H54 (cell line): ENCODE measurements around the gene AMDHD2.

Experiments used
- DNase-seq: peaks from one replicate; pipeline ENCODE4 v3.0.0; 2011; ENCODE audit warnings: low spot score, mixed read lengths; ENCODE audit not compliant: insufficient read length
- FAIRE-seq: peaks from 3 replicates; lab custom pipeline; 2011; peaks lifted over from hg19 to GRCh38; lab: Jason Lieb, UNC
- POLR2A ChIP-seq: IDR thresholded peaks from 2 replicates; pipeline ENCODE4 v1.6.1; 2011; ENCODE audit warnings: low read depth, mild to moderate bottlenecking, low read length

Gene AMDHD2

GRCh38 chr16:2513405-2514332 is 6.5 kb upstream of the AMDHD2 start, which contains the start of gene ATP6V0C:
TSS of gene ATP6V0C (plus strand) at chr16:2513952. CDS start at chr16:2514104, 152 bp downstream.
- DNase-seq (peak; percentile 90), FAIRE-seq (no peak)
- TF ChIP-seq POLR2A = peak; percentile 88

DNA sequence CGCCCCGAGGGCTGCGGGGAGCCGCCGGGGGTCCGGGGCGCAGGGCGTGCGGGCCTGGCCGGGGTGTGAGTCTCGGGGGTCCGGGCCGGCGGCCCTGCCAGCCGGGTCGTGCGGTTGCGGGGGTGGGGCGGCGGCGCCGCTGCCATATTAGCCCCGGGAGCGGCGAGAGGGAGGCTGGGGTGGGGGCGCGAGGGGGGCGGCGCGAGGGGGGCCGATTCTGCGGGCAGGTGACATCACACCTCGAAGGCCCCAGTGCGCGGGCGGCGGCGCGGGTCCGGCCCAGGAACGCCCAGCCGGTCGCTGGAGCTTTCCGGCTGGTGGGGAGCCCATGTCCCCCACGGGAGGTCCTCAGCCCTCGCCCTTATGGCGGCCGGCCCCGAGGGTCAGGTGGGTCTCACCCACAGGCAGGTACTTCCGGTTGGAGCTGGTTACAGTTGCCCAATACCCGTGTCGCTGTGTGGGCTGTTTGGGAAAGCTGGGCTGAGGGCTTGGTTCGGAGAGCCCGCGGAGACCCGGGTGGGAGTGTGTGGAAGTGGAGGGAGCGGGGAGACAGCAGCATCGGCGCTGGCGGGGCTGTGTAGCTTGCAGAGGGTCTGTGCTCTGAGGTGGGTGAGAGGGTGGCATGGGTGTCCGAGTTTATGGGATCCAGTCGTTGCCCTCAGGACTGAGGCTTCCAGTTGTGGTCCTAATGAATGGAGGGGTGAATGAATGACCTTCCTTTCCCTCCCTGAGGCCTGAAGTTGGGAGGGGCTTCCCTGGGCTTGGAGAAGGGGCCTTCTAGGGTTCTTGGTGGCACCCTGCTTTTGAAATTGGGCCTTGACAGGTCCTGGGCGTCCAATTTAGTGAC is 5.6 kb upstream of the AMDHD2 start:
- TF ChIP-seq POLR2A = no peak
- DNase-seq = no peak
- FAIRE-seq = no peak

GRCh38 chr16:2515180-2515851 is 4.9 kb upstream of the AMDHD2 start:
- DNase-seq (no peak), FAIRE-seq (no peak)
- TF ChIP-seq POLR2A = no peak

DNA sequence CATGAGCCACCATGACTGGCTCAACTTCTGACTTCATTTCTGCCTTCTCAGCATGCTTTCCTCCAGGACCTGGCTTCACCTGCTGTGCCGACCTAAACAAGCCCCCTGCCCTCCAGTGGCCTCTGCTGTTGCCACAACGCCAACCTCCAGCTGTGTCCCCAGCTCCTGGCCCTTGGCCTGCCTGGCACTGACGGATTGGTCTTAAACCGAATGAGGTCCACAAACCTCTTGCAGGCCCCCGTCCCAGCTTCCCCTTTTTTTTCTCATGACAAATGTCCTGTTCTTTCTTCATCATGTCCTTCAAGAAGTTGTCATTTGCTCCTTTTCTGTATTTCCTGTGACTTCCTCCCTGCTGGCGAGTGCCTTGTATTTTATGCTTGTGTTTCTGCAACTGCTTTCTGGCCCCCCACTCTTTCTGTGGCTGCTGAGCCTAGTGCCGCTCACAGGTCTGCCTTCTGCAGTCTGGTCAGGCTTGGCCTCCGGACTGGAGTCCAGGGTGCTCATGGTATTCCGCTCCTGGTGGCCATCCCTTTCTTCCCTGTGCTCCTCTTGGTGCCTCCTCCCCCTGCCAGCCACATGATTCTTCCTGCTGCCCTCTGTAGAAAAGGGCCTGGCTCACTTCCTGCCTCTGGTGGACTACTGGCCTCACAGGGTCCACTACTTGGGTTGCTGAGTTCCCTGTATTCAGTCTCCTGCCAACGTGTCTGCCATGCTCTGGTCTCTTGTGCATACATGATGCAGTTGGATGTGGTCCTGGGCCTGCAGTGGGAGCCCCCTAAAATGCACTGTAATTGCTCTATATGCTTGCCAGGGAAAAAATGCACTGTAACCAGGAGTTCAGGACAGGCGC is 3.6 kb upstream of the AMDHD2 start:
- no peak for TF ChIP-seq POLR2A
- DNase-seq (no peak), FAIRE-seq (no peak)

DNA sequence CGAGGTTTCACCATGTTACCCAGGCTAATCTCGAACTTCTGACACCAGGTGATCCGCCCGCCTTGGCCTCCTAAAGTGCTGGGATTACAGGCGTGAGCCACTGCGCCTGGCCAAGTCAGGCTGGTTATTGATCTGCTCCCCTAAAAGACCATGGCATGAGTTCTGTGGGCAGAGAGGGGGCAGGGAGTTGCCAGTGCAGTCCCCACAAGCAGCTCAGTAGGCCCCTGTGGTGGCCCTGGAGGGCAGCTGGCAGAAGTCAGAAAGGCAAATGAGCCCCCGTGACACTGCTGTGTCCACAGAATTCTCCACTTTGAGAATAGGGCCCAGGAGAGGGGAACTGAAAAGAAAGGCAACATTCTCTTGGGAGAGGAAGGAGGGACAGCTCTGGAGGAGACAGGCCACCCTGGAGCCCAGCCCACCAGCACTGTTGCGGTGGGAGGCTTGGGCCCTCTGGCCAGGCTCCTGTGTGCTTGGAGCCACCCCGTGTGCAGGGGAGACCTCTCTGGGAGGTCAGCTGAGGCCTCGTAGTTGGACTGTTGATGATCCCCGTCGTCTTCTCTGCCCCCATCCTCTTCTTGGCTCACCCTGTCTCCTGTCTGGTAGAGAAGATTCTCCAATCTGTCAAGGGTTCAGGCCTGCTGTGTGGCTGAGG is 2.1 kb upstream of the AMDHD2 start:
- no peak for TF ChIP-seq POLR2A
- DNase-seq (no peak), FAIRE-seq (no peak)

DNA sequence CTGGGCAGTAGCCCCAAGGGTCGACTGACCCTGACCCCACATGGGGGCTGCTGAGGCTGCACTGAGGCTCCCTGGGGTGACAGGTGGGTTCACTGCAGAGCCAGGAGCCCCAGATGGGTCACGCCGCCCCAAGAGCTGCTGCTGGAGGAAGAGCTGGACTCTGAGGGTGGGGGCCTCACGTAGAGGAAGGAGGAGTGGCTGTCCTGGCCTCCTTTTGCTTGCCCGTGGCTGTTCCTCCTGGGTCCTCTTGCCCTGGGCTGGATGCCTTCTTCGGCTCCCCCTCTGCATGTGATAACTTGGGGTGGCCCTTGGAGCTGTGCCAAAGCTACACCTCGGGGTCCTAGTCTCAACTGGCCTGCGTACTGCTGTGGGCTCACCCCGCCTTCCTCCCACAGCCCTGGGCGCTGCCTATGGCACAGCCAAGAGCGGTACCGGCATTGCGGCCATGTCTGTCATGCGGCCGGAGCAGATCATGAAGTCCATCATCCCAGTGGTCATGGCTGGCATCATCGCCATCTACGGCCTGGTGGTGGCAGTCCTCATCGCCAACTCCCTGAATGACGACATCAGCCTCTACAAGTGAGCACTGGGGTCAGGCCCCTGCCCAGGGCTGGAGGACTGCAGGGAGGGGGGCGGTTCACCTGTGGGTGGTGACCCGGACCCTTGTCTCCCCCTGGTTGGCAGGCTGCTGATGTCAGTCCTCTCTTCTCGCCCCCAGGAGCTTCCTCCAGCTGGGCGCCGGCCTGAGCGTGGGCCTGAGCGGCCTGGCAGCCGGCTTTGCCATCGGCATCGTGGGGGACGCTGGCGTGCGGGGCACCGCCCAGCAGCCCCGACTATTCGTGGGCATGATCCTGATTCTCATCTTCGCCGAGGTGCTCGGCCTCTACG is 1.1 kb upstream of the AMDHD2 start:
- FAIRE-seq = no peak
- TF ChIP-seq POLR2A = no peak

DNA sequence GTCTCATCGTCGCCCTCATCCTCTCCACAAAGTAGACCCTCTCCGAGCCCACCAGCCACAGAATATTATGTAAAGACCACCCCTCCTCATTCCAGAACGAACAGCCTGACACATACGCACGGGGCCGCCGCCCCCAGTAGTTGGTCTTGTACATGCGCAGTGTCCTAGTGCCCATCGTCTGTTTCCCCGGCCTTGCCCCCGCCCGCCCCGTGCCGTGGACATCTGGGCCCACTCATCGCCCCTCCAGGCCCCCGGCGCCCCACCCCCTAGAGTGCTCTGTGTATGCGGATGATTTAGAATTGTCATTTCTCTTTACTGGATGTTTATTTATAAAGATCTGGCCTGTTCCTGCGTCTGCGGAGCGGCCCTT is 475 bp upstream of the AMDHD2 start:
- no peak for TF ChIP-seq POLR2A
- no peak for DNase-seq
- no peak for FAIRE-seq

More for the DNA sequence above, 1.1 kb upstream of the AMDHD2 start:
- DNase-seq = no peak

GRCh38 chr16:2520784-2521531 is 787 bp downstream of the AMDHD2 start:
- no peak for DNase-seq
- no peak for FAIRE-seq
- no peak for TF ChIP-seq POLR2A

GRCh38 chr16:2523801-2524231 is 3.6 kb downstream of the AMDHD2 start:
- TF ChIP-seq POLR2A = no peak
- no peak for FAIRE-seq
- no peak for DNase-seq

DNA sequence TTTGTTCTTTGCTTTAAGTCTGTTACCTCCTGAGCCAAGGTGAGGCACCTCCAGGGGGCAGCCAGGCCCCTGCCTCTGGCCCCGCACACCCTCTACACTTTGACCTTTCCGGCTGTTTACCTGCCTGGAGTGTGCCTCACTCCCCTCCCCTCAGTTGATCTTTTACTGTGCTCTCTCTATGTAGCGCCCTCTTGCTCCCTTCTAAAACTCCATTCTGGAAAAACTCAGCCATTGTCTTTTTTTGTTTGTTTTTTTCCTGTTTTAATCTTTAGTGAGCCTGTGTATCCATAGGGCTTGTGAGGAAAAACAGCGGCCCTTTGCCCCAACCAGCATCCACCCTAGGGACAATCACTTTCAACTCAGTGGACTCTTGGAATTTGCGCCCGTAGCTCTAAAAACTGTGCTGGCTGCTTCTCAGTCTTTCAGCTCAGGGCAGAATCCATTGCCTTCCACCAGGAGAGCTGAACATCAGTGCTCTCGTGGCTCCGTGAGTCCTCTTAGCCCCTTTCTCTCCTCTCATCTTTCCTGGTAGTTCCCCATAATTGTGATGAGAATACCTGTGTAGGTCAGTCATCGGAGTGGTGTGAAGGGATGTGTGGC is 4.3 kb downstream of the AMDHD2 start:
- FAIRE-seq (no peak), DNase-seq (no peak)
- no peak for TF ChIP-seq POLR2A
